Transverse colon (tissue), 4 donors: Measurements from ENCODE around the gene SF3B1. TPM values are rescaled to one million over a fixed set of nuclear protein-coding genes. Genes with fewer than 3 reads are reported as not detected.
"Not testable (repeated sequence)": the region's sequence is repeated elsewhere in the genome, so short reads cannot be mapped to it uniquely, and the experiment has no call there.

ENCODE experiments used
- DNase-seq: peaks from one replicate; pipeline ENCODE4 v3.0.0-alpha.2; 2019
- H3K27ac ChIP-seq, 4 donors: fragments of 200-600 bp; sonication (generic); 2 replicates each; pipeline ENCODE4 v1.5.1; 2016 to 2018; ENCODE audit warnings: inconsistent platforms in 4 of 4
- H3K27me3 ChIP-seq: fragments of 200-600 bp; sonication (generic); 2 replicates; pipeline ENCODE4 v1.5.1; 2017; ENCODE audit warnings: inconsistent platforms
- H3K36me3 ChIP-seq, 4 donors: fragments of 200-600 bp; sonication (generic); 2 replicates each; pipeline ENCODE4 v1.5.1; 2017 to 2019; ENCODE audit warnings: inconsistent platforms in 4 of 4
- H3K4me1 ChIP-seq, 4 donors: fragments of 200-600 bp; sonication (generic); 2 replicates each; pipeline ENCODE4 v1.5.1; 2017 to 2020; ENCODE audit warnings: inconsistent platforms in 4 of 4
- H3K4me3 ChIP-seq, 4 donors: fragments of 200-600 bp; sonication (generic); 1 replicate in 1 of 4; 2 replicates in 3 of 4; pipeline versions ENCODE4 v1.5.1 to v1.6.1; 2017 to 2019; ENCODE audit warnings: inconsistent platforms in 4 of 4
- H3K9me3 ChIP-seq, 2 donors: fragments of 200-600 bp; sonication (generic); 2 replicates each; pipeline ENCODE4 v1.5.1; 2017 to 2019; ENCODE audit warnings: inconsistent platforms in 2 of 2
- CTCF ChIP-seq, 5 experiments: fragments of 200-600 bp in 3 of 5; fragments of 450-650 bp in 2 of 5; sonication (generic) in 3 of 5; IDR thresholded peaks; 1 replicate in 2 of 5; 2 replicates in 3 of 5; pipeline ENCODE4 v1.5.1; 2016 to 2017; ENCODE audit warnings: antibody characterized with exemption in 5 of 5, inconsistent platforms in 3 of 5, mild to moderate bottlenecking in 2 of 5, moderate library complexity in 1 of 5
- EP300 ChIP-seq: sonication (generic); formaldehyde crosslinking; IDR thresholded peaks from one replicate; pipeline ENCODE4 v1.6.1; 2017; ENCODE audit warnings: antibody characterized with exemption, low read depth
- POLR2A ChIP-seq: fragments of 450-650 bp; IDR thresholded peaks from one replicate; pipeline ENCODE4 v1.6.1; 2016; ENCODE audit warnings: antibody characterized with exemption, mild to moderate bottlenecking, moderate library complexity
- POLR2AphosphoS5 ChIP-seq, 3 donors: sonication (generic); formaldehyde crosslinking; IDR thresholded peaks; one replicate each; pipeline ENCODE4 v1.6.1; 2016; ENCODE audit warnings: antibody characterized with exemption in 3 of 3
- WGBS, 2 donors: methylation state at CpG; one replicate each; pipeline ENCODE4 v1.1.5; 2018; ENCODE audit warnings: low coverage in 1 of 2; 5-methylcytosine and 5-hydroxymethylcytosine counted together
- in situ Hi-C, 4 donors: fragments of 200-750 bp; cut with MboI; loops; one replicate each; pipeline versions ENCODE4 v1.15.0 to v1.15.1; 2017; ENCODE audit warnings: low sequenced_read_pairs in 3 of 4, low pct_ligation_motif_present in 1 of 4, low pct_unique_long_range_greater_than_20kb in 1 of 4
- intact Hi-C: fragments of 100-400 bp; cut with DNase I; formaldehyde crosslinking; loops from one replicate; pipeline ENCODE4 v1.15.1; 2023; ENCODE audit warnings: low total_unique reads
- small RNA-seq, 4 donors: library from RNA; depleted of rRNA; stranded (forward); fragments of <200 nt; gene quantifications; one replicate each; pipeline ENCODE3, GENCODE V24; 2016
- total RNA-seq, 4 donors: library from RNA; depleted of rRNA; stranded (reverse); fragments of >200 nt; gene quantifications; one replicate each; pipeline ENCODE4 v1.1.0, GENCODE V29; 2016

The SF3B1 gene
- total RNA-seq, 4 donors from 2014 or later: 282 to 531 (median 394) TPM

GRCh38 chr2:197345846-197346370 is 88.9 kb downstream of the SF3B1 start:
- in situ Hi-C loops (no loop called here), intact Hi-C loops (no loop called here)
- 92 to 100% methylated on average over 1 to 5 of the region's 5 CpGs for WGBS, 2 donors
- Histone ChIP-seq H3K9me3 (no peaks in the 10 kb centered on the region), H3K4me3 (no peak overlapping the region), H3K27me3 (no peaks in the 10 kb centered on the region), H3K4me1 (peaks cover 0 to 2% (median 0%) of the 10 kb centered on the region in 4 donors), H3K27ac (no peak overlapping the region), H3K36me3 (no peaks in the 10 kb centered on the region)
- DNase-seq: no peak
- TF ChIP-seq EP300 (no peak), CTCF (IDR thresholded peaks at IDR 0.05) (no peak), POLR2AphosphoS5 (IDR thresholded peaks at IDR 0.05) (no peak), POLR2A (no peak)

GRCh38 chr2:197343968-197344367 is 90.9 kb downstream of the SF3B1 start:
- in situ Hi-C loops, intact Hi-C loops, H3K36me3 ChIP-seq, H3K27ac ChIP-seq, H3K27me3 ChIP-seq, H3K9me3 ChIP-seq, DNase-seq, H3K4me1 ChIP-seq, H3K4me3 ChIP-seq: not testable (repeated sequence)
- 91 to 100% methylated on average over 2 to 5 of the region's 5 CpGs for WGBS, 2 donors

- intact Hi-C loops: no loop called here
- H3K9me3 ChIP-seq: no peaks in the 10 kb centered on the region
- no peaks in the 10 kb centered on the region for H3K4me1 ChIP-seq
- TF ChIP-seq POLR2AphosphoS5 (IDR thresholded peaks at IDR 0.05): no peak
- TF ChIP-seq CTCF (IDR thresholded peaks at IDR 0.05): no peak
- no peak for TF ChIP-seq EP300
- no peak for TF ChIP-seq POLR2A
- no peak overlapping the region for H3K27ac ChIP-seq
- no peaks in the 10 kb centered on the region for H3K36me3 ChIP-seq
- no peaks in the 10 kb centered on the region for H3K27me3 ChIP-seq
- DNase-seq: no peak
- H3K4me3 ChIP-seq: no peak overlapping the region
- in situ Hi-C loops: no loop called here
- WGBS, 2 donors: 88 to 91% methylated on average over 2 to 5 of the region's 5 CpGs
Observed at GRCh38 chr2:197340591-197340990, 94.2 kb downstream of the SF3B1 start.

Small RNA genes lying within 50 kb of the gene (small RNA-seq; reads per million reads assigned to genes)
- 0 reads per million in 4 donors for gene RF00394
- 0 reads per million in 4 donors for gene RNU6-1029P

Other genes starting within 250 kb of the SF3B1 start
- 10 to 100 TPM; 13.9 to 46.8 (median 27.5) TPM for gene ANKRD44, start 124.2 kb downstream of the SF3B1 start, total RNA-seq
- gene COQ10B, start 18.5 kb upstream of the SF3B1 start, total RNA-seq: 10 to 100 TPM; 10.1 to 80.8 (median 30.7) TPM
- gene HSPD1, start 64.8 kb upstream of the SF3B1 start, total RNA-seq: 100 to 1,000 TPM in 2 of 4 donors, 10 to 100 TPM in 2; 75.9 to 149 (median 108) TPM
- gene HSPE1, start 65.4 kb upstream of the SF3B1 start, total RNA-seq: 100 to 1,000 TPM in 2 of 4 donors, 1 to 10 TPM in 2; 3.4 to 151 (median 56.4) TPM
- 10 to 100 TPM; 12.3 to 27.9 (median 25.3) TPM for gene MOB4, start 81.0 kb upstream of the SF3B1 start, total RNA-seq
- 1 to 10 TPM in 2 of 4 donors, under 1 TPM in 1, not detected in 1; 0.80 to 2.6 (median 1.7) TPM for gene RFTN2, start 240.6 kb upstream of the SF3B1 start, total RNA-seq